Measurements from ENCODE around the gene MAL. TPM values are rescaled to one million over a fixed set of nuclear protein-coding genes. Genes with fewer than 3 reads are reported as not detected.

The MAL gene
- total RNA-seq, 1 donor from 2014 or later = not detected

GRCh38 chr2:95050385-95051300 lies 25.1 kb downstream of the MAL start:
- no peak for DNase-seq

- DNase-seq = no peak
Observed at GRCh38 chr2:95051626-95052025, 26.1 kb downstream of the MAL start.

- no peak for DNase-seq
Observed at GRCh38 chr2:95052307-95052706, 26.8 kb downstream of the MAL start.

- DNase-seq = no peak
Observed at GRCh38 chr2:95052804-95053479, 27.4 kb downstream of the MAL start.

GRCh38 chr2:95053543-95053942 lies 28.0 kb downstream of the MAL start:
- no peak for DNase-seq

- DNase-seq = no peak
Observed at GRCh38 chr2:95054016-95054415, 28.5 kb downstream of the MAL start.

- DNase-seq = no peak
Observed at GRCh38 chr2:95055262-95055661, 29.8 kb downstream of the MAL start.

GRCh38 chr2:95056044-95056443 lies 30.5 kb downstream of the MAL start:
- no peak for DNase-seq

GRCh38 chr2:95056461-95057459 lies 31.3 kb downstream of the MAL start:
- DNase-seq = no peak

GRCh38 chr2:95057535-95058370 lies 32.2 kb downstream of the MAL start:
- peak; percentile 78 for DNase-seq

- DNase-seq = no peak
Observed at GRCh38 chr2:95058466-95058988, 33.0 kb downstream of the MAL start.

GRCh38 chr2:95058989-95059641 lies 33.6 kb downstream of the MAL start:
- DNase-seq = no peak

- no peak for DNase-seq
Observed at GRCh38 chr2:95059656-95060370, 34.3 kb downstream of the MAL start.

- DNase-seq = no peak
Observed at GRCh38 chr2:95060446-95061118, 35.1 kb downstream of the MAL start.

GRCh38 chr2:95061119-95061512 lies 35.6 kb downstream of the MAL start:
- DNase-seq = no peak

- no peak for DNase-seq
Observed at GRCh38 chr2:95061601-95062183, 36.2 kb downstream of the MAL start.

GRCh38 chr2:95062242-95063085 lies 37.0 kb downstream of the MAL start:
- DNase-seq = no peak
